Measurements from ENCODE around the gene TBC1D1.

The TBC1D1 gene

DNA sequence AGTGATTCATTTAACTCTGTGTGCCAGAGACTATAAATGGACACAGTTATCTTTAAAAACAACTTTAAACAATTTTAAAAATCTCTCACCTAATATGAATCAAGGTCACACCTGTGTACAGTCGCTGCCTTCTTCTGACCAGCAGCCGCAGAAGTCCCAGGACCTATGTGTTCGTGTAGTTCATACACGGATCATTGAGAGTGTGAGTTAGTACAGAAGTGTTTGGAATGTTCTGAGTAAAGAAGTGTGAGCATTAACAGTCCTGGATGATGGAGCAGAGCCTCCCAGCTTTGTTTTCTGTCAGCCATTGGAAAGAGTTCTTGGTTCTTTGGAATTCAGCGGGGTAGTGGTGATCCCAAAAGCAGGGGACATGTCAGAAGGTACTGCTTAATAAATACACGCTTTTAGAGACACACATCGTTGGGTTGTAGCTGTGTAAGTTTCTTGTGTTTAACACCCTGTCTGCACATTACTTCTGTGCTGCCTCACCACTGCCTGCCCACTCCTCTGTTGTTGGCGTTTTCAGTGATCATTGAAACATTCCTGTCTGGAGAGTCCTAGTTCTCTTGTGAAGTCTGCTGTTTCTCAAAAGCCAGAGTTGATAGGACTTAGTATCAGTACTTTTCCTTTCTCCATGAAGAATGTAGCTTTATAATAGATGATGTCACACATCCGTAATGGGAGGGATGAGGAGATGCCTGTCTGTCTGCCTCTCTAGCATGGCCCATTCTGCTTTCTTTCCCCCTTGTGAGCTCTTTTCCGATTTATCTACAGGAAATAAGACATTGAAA lies 159.9 kb downstream of the TBC1D1 start (continued):
- TF ChIP-seq, protein P1, sequence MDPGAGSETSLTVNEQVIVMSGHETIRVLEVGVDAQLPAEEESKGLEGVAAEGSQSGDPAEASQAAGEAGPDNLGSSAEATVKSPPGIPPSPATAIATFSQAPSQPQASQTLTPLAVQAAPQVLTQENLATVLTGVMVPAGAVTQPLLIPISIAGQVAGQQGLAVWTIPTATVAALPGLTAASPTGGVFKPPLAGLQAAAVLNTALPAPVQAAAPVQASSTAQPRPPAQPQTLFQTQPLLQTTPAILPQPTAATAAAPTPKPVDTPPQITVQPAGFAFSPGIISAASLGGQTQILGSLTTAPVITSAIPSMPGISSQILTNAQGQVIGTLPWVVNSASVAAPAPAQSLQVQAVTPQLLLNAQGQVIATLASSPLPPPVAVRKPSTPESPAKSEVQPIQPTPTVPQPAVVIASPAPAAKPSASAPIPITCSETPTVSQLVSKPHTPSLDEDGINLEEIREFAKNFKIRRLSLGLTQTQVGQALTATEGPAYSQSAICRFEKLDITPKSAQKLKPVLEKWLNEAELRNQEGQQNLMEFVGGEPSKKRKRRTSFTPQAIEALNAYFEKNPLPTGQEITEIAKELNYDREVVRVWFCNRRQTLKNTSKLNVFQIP (CRISPR knock-in tag; IDR thresholded peaks at IDR 0.05; ENCODE audit: borderline replicate concordance, low read depth): no peak
- TF ChIP-seq ISL1 (CRISPR knock-in tag; IDR thresholded peaks at IDR 0.05): no peak; the same call in 1 of the 2 replicates

GRCh38 chr4:38055566-38055965 lies 164.7 kb downstream of the TBC1D1 start:
- peak; percentile 47 for ATAC-seq
- TF ChIP-seq ISL1 (CRISPR knock-in tag; IDR thresholded peaks at IDR 0.05): no peak
- TF ChIP-seq ZFP3 (CRISPR knock-in tag; IDR thresholded peaks at IDR 0.05): no peak
- no peak for TF ChIP-seq CSDC2 (CRISPR knock-in tag; IDR thresholded peaks at IDR 0.05)
- no peak for TF ChIP-seq ESRRG (CRISPR knock-in tag; IDR thresholded peaks at IDR 0.05)
- TF ChIP-seq, protein P2, sequence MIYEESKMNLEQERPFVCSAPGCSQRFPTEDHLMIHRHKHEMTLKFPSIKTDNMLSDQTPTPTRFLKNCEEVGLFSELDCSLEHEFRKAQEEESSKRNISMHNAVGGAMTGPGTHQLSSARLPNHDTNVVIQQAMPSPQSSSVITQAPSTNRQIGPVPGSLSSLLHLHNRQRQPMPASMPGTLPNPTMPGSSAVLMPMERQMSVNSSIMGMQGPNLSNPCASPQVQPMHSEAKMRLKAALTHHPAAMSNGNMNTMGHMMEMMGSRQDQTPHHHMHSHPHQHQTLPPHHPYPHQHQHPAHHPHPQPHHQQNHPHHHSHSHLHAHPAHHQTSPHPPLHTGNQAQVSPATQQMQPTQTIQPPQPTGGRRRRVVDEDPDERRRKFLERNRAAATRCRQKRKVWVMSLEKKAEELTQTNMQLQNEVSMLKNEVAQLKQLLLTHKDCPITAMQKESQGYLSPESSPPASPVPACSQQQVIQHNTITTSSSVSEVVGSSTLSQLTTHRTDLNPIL (CRISPR knock-in tag; IDR thresholded peaks at IDR 0.05; ENCODE audit: low read depth): no peak
- no peak for TF ChIP-seq ZFP30 (CRISPR knock-in tag; IDR thresholded peaks at IDR 0.05)
- no peak for TF ChIP-seq TCF4 (CRISPR knock-in tag; IDR thresholded peaks at IDR 0.05; ENCODE audit: borderline replicate concordance)
- TF ChIP-seq ARNTL (CRISPR knock-in tag; IDR thresholded peaks at IDR 0.05; ENCODE audit: borderline replicate concordance, low read depth): no peak
- TF ChIP-seq SNAI2 (CRISPR knock-in tag; IDR thresholded peaks at IDR 0.05): no peak
- no peak for TF ChIP-seq PPARA (CRISPR knock-in tag; IDR thresholded peaks at IDR 0.05; ENCODE audit: borderline replicate concordance)
- TF ChIP-seq GLIS3 (CRISPR knock-in tag; IDR thresholded peaks at IDR 0.05): no peak
- TF ChIP-seq ZNF8 (CRISPR knock-in tag; IDR thresholded peaks at IDR 0.05): no peak
- TF ChIP-seq ZNF70 (CRISPR knock-in tag; IDR thresholded peaks at IDR 0.05): no peak
- TF ChIP-seq ZNF565 (CRISPR knock-in tag; conservative IDR thresholded peaks at IDR 0.05; ENCODE audit: low read depth): no peak
- TF ChIP-seq, protein P1 (CRISPR knock-in tag; IDR thresholded peaks at IDR 0.05; ENCODE audit: borderline replicate concordance, low read depth): no peak
- TF ChIP-seq PATZ1 (CRISPR knock-in tag; IDR thresholded peaks at IDR 0.05; ENCODE audit: borderline replicate concordance): no peak
- no peak for TF ChIP-seq TSHZ2 (CRISPR knock-in tag; IDR thresholded peaks at IDR 0.05)
- TF ChIP-seq RARB (CRISPR knock-in tag; IDR thresholded peaks at IDR 0.05): no peak
- no peak for TF ChIP-seq BACH2 (CRISPR knock-in tag; IDR thresholded peaks at IDR 0.05; ENCODE audit: borderline replicate concordance)

- ATAC-seq: no peak; the same call in 2 of the 3 replicates
These were observed 165.3 kb downstream of the TBC1D1 start for GRCh38 chr4:38056011-38056685.

More at GRCh38 chr4:38056011-38056685, 165.3 kb downstream of the TBC1D1 start:
- TF ChIP-seq, protein P1 (CRISPR knock-in tag; IDR thresholded peaks at IDR 0.05; ENCODE audit: borderline replicate concordance, low read depth): no peak
- TF ChIP-seq ZC3H10 (CRISPR knock-in tag; IDR thresholded peaks at IDR 0.05) (no peak), ZFP3 (CRISPR knock-in tag; IDR thresholded peaks at IDR 0.05) (no peak), RARB (CRISPR knock-in tag; IDR thresholded peaks at IDR 0.05) (no peak), ZNF565 (CRISPR knock-in tag; conservative IDR thresholded peaks at IDR 0.05; ENCODE audit: low read depth) (no peak), SNAI2 (CRISPR knock-in tag; IDR thresholded peaks at IDR 0.05) (no peak), ISL1 (CRISPR knock-in tag; IDR thresholded peaks at IDR 0.05) (peak; percentile 36; the same call in 1 of the 2 replicates), OSR1 (CRISPR knock-in tag; IDR thresholded peaks at IDR 0.05) (no peak)
- TF ChIP-seq, protein P3, sequence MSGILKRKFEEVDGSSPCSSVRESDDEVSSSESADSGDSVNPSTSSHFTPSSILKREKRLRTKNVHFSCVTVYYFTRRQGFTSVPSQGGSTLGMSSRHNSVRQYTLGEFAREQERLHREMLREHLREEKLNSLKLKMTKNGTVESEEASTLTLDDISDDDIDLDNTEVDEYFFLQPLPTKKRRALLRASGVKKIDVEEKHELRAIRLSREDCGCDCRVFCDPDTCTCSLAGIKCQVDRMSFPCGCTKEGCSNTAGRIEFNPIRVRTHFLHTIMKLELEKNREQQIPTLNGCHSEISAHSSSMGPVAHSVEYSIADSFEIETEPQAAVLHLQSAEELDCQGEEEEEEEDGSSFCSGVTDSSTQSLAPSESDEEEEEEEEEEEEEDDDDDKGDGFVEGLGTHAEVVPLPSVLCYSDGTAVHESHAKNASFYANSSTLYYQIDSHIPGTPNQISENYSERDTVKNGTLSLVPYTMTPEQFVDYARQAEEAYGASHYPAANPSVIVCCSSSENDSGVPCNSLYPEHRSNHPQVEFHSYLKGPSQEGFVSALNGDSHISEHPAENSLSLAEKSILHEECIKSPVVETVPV (CRISPR knock-in tag; IDR thresholded peaks at IDR 0.05): no peak
